Caco-2 (cell line): ENCODE results near the gene ARNT2. TPM values are rescaled to one million over a fixed set of nuclear protein-coding genes. Genes with fewer than 3 reads are reported as not detected.

ENCODE experiments used
- BruUV-seq: library from RNA; stranded (reverse); fragments of 400-500 nt; replicated peaks from 2 replicates; lab custom pipeline; 2021; lab: Mats Ljungman, UMichigan
- CTCF ChIA-PET: fragments of 300-600 bp; sonication (Branson Sonifier 250); formaldehyde crosslinking; loops from one replicate; lab custom pipeline; 2022; ENCODE audit warnings: antibody characterized with exemption; lab: Charles Lee
- POLR2A ChIA-PET: fragments of 300-600 bp; sonication (Branson Sonifier 250); formaldehyde crosslinking; loops from one replicate; lab custom pipeline; 2022; ENCODE audit warnings: antibody characterized with exemption; lab: Charles Lee
- DNase-seq, 2 experiments: peaks; one replicate each; pipeline versions ENCODE4 v3.0.0 to v3.0.0-alpha.2; 2020 to 2022
- H3K27me3 ChIP-seq: replicated peaks from 2 replicates; pipeline ENCODE4 v1.6.0; 2011; ENCODE audit warnings: low read length; ENCODE audit not compliant: control insufficient read depth, insufficient read depth
- H3K36me3 ChIP-seq: 2 replicates; pipeline ENCODE4 v1.5.1; 2011; ENCODE audit warnings: low read length; ENCODE audit not compliant: control insufficient read depth, insufficient read depth
- H3K4me1 ChIP-seq: fragments of 250-450 bp; sonication (Bioruptor Pico); 2 replicates; pipeline ENCODE4 v1.5.1; 2020; ENCODE audit warnings: mild to moderate bottlenecking
- H3K4me3 ChIP-seq: 2 replicates; pipeline ENCODE4 v1.5.1; 2011; ENCODE audit warnings: low read depth, mild to moderate bottlenecking, control low read depth, low read length
- H3K9me3 ChIP-seq: fragments of 250-450 bp; sonication (Bioruptor Pico); 2 replicates; pipeline ENCODE4 v1.5.1; 2020; ENCODE audit warnings: mild to moderate bottlenecking, moderate library complexity
- H3K27ac Mint-ChIP-seq: one replicate; pipeline ENCODE4 v1.8.0; 2022; ENCODE audit warnings: mixed read lengths; ENCODE audit not compliant: unreplicated experiment
- H3K27me3 Mint-ChIP-seq: one replicate; pipeline ENCODE4 v1.8.0; 2022; ENCODE audit warnings: mixed read lengths; ENCODE audit not compliant: insufficient read depth, unreplicated experiment
- H3K36me3 Mint-ChIP-seq: one replicate; pipeline ENCODE4 v1.8.0; 2022; ENCODE audit warnings: mild to moderate bottlenecking, mixed read lengths; ENCODE audit not compliant: insufficient read depth, unreplicated experiment
- H3K4me1 Mint-ChIP-seq: one replicate; pipeline ENCODE4 v1.8.0; 2022; ENCODE audit warnings: low read depth, mixed read lengths; ENCODE audit not compliant: unreplicated experiment
- H3K4me3 Mint-ChIP-seq: one replicate; pipeline ENCODE4 v1.8.0; 2022; ENCODE audit warnings: mild to moderate bottlenecking, moderate library complexity, mixed read lengths; ENCODE audit not compliant: unreplicated experiment
- H3K9me3 Mint-ChIP-seq: one replicate; pipeline ENCODE4 v1.8.0; 2022; ENCODE audit warnings: mixed read lengths; ENCODE audit not compliant: unreplicated experiment
- CTCF ChIP-seq, 2 experiments: fragments of 200-600 bp in 1 of 2; IDR thresholded peaks; 1 replicate in 1 of 2; 2 replicates in 1 of 2; pipeline versions ENCODE4 v1.5.1 to v1.8.0; 2011 to 2022; ENCODE audit warnings: antibody characterized with exemption in 1 of 2, control low read depth in 1 of 2, inconsistent platforms in 1 of 2, low read depth in 1 of 2, low read length in 1 of 2, mild to moderate bottlenecking in 1 of 2, moderate library complexity in 1 of 2; ENCODE audit not compliant: insufficient read depth in 1 of 2, severe bottlenecking in 1 of 2, unreplicated experiment in 1 of 2
- intact Hi-C: fragments of 100-400 bp; cut with micrococcal nuclease; formaldehyde crosslinking; loops from one replicate; pipeline ENCODE4 v1.10.0; 2022; ENCODE audit not compliant: unreplicated experiment
- total RNA-seq: library from RNA; stranded (reverse); gene quantifications from 2 replicates; pipeline ENCODE4 v1.2.3, GENCODE V29; 2022

ARNT2 gene
- total RNA-seq, 1 experiment from 2014 or later, result 0.23 TPM

GRCh38 chr15:80473286-80474223, 69.4 kb downstream of the ARNT2 start:
- H3K36me3 ChIP-seq, result no peaks in the 10 kb centered on the region
- no peak overlapping the region for H3K4me3 Mint-ChIP-seq
- no peaks in the 10 kb centered on the region for H3K4me1 Mint-ChIP-seq
- DNase-seq, result no peak
- no peak for TF ChIP-seq CTCF (IDR thresholded peaks at IDR 0.05; ENCODE audit: insufficient read depth in 1 of 2, low read depth in 1 of 2, low read length in 1 of 2, severe bottlenecking in 1 of 2, unreplicated experiment in 1 of 2)
- H3K4me1 ChIP-seq, result no peaks in the 10 kb centered on the region
- H3K27me3 Mint-ChIP-seq, result peaks cover 2% of the 10 kb centered on the region
- H3K9me3 ChIP-seq, result peaks cover 4% of the 10 kb centered on the region; the same call in 1 of the 2 replicates
- no peak overlapping the region for H3K27ac Mint-ChIP-seq
- H3K9me3 Mint-ChIP-seq, result no peaks in the 10 kb centered on the region
- ChIA-PET CTCF (no interaction called here), POLR2A (no interaction called here)
- no peak overlapping the region for H3K4me3 ChIP-seq
- intact Hi-C loops, result no loop called here
- H3K36me3 Mint-ChIP-seq, result no peaks in the 10 kb centered on the region
- no peaks in the 10 kb centered on the region for H3K27me3 ChIP-seq
- no TSS peak for BruUV-seq

GRCh38 chr15:80474224-80475215, 70.3 kb downstream of the ARNT2 start:
- Mint-ChIP-seq H3K27ac (no peak overlapping the region), H3K4me1 (no peaks in the 10 kb centered on the region), H3K4me3 (no peak overlapping the region), H3K9me3 (no peaks in the 10 kb centered on the region), H3K27me3 (peaks cover 2% of the 10 kb centered on the region), H3K36me3 (no peaks in the 10 kb centered on the region)
- Histone ChIP-seq H3K36me3 (no peaks in the 10 kb centered on the region), H3K4me3 (no peak overlapping the region), H3K4me1 (no peaks in the 10 kb centered on the region), H3K27me3 (no peaks in the 10 kb centered on the region), H3K9me3 (peaks cover 4% of the 10 kb centered on the region; the same call in 1 of the 2 replicates)
- intact Hi-C loops, result no loop called here
- ChIA-PET POLR2A (no interaction called here), CTCF (no interaction called here)
- no TSS peak for BruUV-seq
- TF ChIP-seq CTCF (IDR thresholded peaks at IDR 0.05; ENCODE audit: insufficient read depth in 1 of 2, low read depth in 1 of 2, low read length in 1 of 2, severe bottlenecking in 1 of 2, unreplicated experiment in 1 of 2), result no peak
- DNase-seq, result no peak

DNA sequence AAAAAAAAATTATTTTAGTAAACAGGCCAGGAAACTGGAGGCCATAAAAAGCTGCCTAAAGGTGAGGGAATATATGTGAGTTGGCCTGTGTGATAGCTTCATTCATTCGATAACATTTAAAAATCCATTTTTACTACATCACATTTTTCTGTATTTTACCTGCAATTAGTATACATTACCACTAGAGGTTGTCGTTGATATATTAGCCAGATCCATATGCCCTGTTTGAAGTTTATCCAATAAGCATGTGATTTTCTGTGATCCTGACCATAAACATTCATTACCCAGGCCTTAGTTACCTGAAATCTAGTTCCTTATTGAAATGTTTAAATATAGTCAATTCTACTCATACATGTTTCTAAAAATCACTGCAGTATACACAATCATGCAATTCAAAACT, 71.4 kb downstream of the ARNT2 start:
- H3K36me3 ChIP-seq, result no peaks in the 10 kb centered on the region
- H3K9me3 ChIP-seq, result peaks cover 4% of the 10 kb centered on the region; the same call in 1 of the 2 replicates
- Mint-ChIP-seq H3K9me3 (no peaks in the 10 kb centered on the region), H3K36me3 (no peaks in the 10 kb centered on the region), H3K4me1 (no peaks in the 10 kb centered on the region), H3K4me3 (no peak overlapping the region), H3K27ac (no peak overlapping the region), H3K27me3 (peaks cover 2% of the 10 kb centered on the region)
- no peaks in the 10 kb centered on the region for H3K4me1 ChIP-seq
- intact Hi-C loops, result no loop called here
- POLR2A ChIA-PET, result no interaction called here
- no peaks in the 10 kb centered on the region for H3K27me3 ChIP-seq
- TF ChIP-seq CTCF (IDR thresholded peaks at IDR 0.05; ENCODE audit: insufficient read depth in 1 of 2, low read depth in 1 of 2, low read length in 1 of 2, severe bottlenecking in 1 of 2, unreplicated experiment in 1 of 2), result no peak
- CTCF ChIA-PET, result no interaction called here
- DNase-seq, result no peak
- no peak overlapping the region for H3K4me3 ChIP-seq
- no TSS peak for BruUV-seq
